Ishikawa (cell line): ENCODE data around the gene LYST.

Experiments used
- CEBPB ChIP-seq: IDR thresholded peaks from 2 replicates; pipeline ENCODE4 v1.6.1; 2012
- CREB1 ChIP-seq: IDR thresholded peaks from 2 replicates; pipeline ENCODE4 v1.6.1; 2012; ENCODE audit warnings: low read depth
- EGR1 ChIP-seq: IDR thresholded peaks from 2 replicates; pipeline ENCODE4 v1.6.1; 2012
- FOXM1 ChIP-seq: IDR thresholded peaks from 2 replicates; pipeline ENCODE4 v1.6.1; 2012; ENCODE audit warnings: low read depth, borderline replicate concordance
- NFIC ChIP-seq: IDR thresholded peaks from 2 replicates; pipeline ENCODE4 v1.6.1; 2012
- RAD21 ChIP-seq: IDR thresholded peaks from 2 replicates; pipeline ENCODE4 v1.6.1; 2012; ENCODE audit warnings: low read depth
- REST ChIP-seq: IDR thresholded peaks from 2 replicates; pipeline ENCODE4 v1.6.1; 2012; ENCODE audit warnings: low read depth, mild to moderate bottlenecking
- TAF1 ChIP-seq: IDR thresholded peaks from 2 replicates; pipeline ENCODE4 v1.6.1; 2012; ENCODE audit warnings: low read depth, mild to moderate bottlenecking
- TCF12 ChIP-seq: IDR thresholded peaks from 2 replicates; pipeline ENCODE4 v1.6.1; 2012; ENCODE audit warnings: low read depth
- TEAD4 ChIP-seq: IDR thresholded peaks from 2 replicates; pipeline ENCODE4 v1.6.1; 2012
- USF1 ChIP-seq: IDR thresholded peaks from 2 replicates; pipeline ENCODE4 v1.6.1; 2012
- YY1 ChIP-seq: IDR thresholded peaks from 2 replicates; pipeline ENCODE4 v1.6.1; 2012; ENCODE audit warnings: low read depth
- ZBTB7A ChIP-seq: IDR thresholded peaks from 2 replicates; pipeline ENCODE4 v1.6.1; 2012; ENCODE audit warnings: low read depth
- TF ChIP-seq, protein P1 (sequence below): IDR thresholded peaks from 2 replicates; pipeline ENCODE4 v1.6.1; 2012

LYST gene

DNA sequence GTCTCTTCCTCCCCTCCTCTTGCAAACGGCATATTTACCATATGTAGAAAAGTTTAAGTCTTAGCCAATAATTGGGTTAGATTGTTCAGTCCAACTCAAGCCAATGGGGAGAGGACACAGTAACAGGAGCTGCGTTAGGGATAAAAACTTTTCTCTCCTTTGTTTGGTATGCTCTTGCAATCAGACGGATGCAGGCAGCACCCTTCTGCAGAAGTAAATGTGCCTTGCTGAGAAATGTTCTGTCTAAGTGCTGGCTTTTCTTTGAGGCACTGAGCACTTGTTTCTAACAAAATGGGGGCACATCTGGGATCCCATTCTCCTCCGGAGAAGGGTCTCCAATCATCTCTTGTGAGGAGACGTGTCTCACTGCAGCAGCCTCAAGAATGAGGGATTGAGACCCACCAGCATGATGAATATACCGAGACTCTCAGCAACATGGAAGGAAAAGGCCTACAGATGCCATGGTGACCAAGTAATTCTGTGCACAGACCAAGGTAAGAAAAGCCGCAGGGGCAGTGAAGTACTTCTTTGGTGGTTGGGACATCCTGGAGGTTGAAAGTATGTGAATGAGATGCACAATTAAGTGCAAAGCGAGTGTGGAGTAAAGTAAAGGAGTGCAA lies 196.4 kb downstream of the LYST start:
- TF ChIP-seq TCF12 (0 out of 2 replicates have a peak, but pooled peaks have one; percentile 16), FOXM1 (no peak), REST (no peak), USF1 (peak; percentile 43; the same call in 1 of the 2 replicates)

GRCh38 chr1:235669277-235669676 lies 197.4 kb downstream of the LYST start:
- TF ChIP-seq CREB1 (no peak), FOXM1 (no peak)

DNA sequence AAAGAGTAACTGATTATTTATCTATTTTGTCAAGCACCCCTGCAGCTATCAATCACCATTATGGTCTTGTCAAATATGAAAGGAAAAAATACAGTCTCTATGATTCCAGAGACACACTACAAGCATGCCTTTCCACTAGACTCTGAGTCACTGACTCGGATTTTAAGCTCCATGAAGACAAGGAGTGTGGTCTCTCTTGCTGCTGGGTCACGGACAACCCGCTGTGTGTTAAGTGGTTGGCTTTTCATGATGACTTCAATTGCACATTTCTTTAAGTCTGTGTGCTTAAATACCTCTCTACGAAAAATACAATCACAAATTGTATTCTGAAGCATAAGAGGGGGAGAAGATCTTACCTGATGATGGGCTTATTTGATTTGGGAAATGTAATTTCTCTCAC lies 203.1 kb downstream of the LYST start:
- TF ChIP-seq CREB1 (no peak), EGR1 (no peak), NFIC (no peak), REST (no peak), TAF1 (no peak)
- TF ChIP-seq, protein P1, sequence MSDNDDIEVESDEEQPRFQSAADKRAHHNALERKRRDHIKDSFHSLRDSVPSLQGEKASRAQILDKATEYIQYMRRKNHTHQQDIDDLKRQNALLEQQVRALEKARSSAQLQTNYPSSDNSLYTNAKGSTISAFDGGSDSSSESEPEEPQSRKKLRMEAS, result no peak

DNA sequence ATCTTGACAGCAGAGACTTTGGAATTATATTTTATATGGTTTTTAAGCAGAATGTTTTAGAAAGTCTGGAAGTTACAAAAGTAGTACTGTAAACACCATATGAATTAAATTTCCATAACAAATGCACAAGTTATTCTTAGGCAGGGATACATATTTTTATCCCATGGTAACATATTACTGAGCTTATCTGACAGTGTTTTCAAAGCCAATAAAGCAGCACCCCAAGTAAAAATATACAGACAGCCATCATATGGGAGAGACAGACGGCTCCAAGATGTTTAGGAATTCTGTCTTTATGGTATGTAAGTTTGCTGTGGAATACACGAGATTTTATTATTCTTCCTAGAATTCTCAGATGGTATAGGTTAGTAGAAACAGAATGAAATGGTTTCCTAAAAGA lies 205.1 kb downstream of the LYST start:
- TF ChIP-seq RAD21 (no peak), USF1 (no peak), YY1 (no peak)

- TF ChIP-seq CEBPB, result no peak
- TF ChIP-seq NFIC, result no peak
- no peak for TF ChIP-seq REST
- no peak for TF ChIP-seq TAF1
- TF ChIP-seq EGR1, result no peak
- TF ChIP-seq YY1, result no peak
- no peak for TF ChIP-seq TCF12
- no peak for TF ChIP-seq USF1
- no peak for TF ChIP-seq CREB1
- TF ChIP-seq TEAD4, result no peak
- no peak for TF ChIP-seq RAD21
- TF ChIP-seq ZBTB7A, result no peak
Observed at GRCh38 chr1:235659186-235659771, 207.4 kb downstream of the LYST start.
